NCI-H1930 (cell line): Measurements from ENCODE around the gene PIWIL1.

Experiments
- DNase-seq, 2 experiments: peaks; one replicate each; lab custom pipeline; 2025; lab: John Stamatoyannopoulos, UW

PIWIL1 gene

DNA sequence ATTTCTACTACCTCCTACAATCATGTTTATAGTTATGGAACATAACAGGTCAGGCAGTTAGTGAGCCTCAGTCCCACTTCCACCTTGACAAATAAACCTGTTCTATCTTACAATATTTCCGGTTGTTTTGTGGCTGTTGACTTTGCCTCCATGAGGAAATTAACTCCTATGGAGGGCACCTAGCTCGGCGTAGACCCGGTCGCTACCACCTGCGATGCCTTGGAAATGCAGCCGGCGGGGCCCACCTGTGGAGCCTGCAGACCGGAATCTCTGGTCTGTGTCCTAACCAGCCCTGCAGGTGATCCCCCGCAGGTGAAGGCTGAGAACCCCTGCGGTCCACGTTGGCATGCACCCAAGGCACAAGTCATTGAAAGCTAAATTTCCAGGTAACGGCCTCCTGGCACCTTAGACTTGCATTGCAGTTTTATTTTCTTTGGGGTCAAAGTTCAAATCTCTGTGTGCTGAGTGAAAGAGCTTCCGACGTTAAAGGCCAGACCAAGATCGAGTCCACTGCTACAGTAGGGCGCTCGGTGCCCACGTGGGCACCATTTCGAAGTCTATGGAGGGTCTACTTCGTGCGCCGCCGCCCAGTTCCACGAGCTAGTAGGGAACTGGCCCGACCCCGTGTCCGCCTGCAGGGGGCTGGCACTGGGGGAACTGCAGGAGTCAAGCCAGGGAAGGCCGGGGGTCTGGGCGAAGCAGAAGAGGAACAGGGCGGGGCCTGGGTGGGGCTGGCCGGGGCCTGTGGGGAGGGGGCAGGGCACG is 782 bp upstream of the PIWIL1 start:
- no peak for DNase-seq

DNA sequence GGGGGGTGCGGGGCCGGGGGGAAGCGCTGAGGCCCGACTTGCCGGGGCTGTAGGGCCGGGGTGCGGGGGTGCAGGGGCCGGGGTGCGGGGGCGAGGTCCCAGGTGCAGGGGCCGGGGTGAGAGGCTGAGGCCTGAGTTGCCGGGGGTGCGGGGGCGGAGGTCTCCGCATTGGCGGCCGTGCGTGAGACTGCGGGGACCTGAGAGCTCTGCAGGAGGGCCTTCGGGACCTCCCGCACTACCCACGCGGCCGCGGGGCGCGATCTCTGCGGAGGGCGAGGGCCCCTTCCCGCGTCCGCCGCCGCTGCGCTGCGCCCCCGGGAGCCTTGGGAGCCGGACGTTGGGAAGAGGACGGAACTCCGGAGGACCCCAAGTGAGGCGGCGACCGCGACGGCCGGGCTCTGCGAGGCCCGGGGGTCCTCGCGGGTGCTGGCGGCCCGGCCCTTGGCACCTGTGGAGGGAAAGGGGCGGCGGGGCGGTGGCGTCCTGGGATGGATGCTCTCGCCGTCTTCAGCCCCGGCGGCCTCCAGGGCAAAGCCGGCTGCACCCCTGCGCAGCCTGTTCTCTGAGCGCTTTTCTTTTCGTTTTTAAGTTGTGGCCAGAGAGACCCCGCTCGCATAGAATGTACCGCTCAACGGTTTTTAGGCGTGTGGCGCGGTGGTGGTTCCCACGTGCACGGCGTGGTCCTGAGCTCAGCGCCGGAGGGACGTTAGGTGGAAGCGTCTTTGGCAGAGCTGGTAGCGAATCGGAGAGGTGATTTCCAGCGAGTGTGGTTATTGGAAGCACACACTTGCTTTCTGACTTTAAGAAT is 1.3 kb downstream of the PIWIL1 start:
- DNase-seq, result no peak

DNA sequence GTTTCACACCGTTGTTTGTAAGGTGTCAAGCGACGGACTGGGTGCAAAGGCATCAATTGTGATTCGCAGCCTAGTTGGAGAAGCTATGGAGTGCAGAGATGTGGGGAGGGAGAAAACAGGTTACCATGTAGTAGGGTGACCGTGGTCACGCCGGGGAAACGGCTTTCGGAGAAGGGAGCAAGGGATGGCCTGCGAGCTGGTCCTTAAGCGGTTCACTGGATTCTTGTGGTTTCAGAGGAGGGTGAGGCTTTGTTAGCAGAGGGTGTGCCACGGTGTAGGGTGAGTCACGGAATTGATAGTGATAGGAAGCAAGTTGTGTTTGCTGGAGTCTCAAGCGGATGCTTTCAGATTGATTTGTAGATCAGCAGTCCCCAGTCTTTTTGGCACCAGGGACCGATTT is 2.3 kb downstream of the PIWIL1 start:
- no peak for DNase-seq

DNA sequence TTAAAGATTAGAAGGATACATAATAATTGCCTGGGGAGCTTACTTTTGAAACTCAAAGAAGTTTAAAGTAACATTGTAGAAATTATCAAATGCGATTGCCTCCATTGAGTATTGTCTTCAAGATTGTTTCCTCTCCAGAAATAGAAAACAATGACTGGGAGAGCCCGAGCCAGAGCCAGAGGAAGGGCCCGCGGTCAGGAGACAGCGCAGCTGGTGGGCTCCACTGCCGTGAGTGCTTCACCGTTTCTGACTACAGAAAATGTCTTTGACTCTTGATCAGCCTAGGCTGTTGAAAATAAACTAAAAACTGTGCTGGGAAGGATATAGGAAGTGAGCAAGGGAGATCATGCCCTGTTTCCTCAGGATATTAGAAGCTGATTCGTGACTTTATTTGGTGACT is 4.8 kb downstream of the PIWIL1 start:
- no peak for DNase-seq

DNA sequence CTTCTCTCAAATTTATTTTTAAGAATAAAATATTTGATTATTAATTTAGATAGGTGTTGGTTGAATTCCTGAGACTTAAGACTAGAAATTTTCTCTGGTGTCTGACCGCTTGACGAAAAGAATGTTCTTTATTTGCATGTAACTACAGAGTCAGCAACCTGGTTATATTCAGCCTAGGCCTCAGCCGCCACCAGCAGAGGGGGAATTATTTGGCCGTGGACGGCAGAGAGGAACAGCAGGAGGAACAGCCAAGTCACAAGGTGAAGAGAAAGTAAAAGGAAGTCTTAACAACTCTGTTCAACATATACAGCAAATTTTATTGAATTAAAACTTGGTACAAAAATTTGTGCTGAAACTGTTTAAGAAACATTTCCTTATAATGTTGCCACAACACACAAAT is 5.2 kb downstream of the PIWIL1 start:
- DNase-seq, result no peak

DNA sequence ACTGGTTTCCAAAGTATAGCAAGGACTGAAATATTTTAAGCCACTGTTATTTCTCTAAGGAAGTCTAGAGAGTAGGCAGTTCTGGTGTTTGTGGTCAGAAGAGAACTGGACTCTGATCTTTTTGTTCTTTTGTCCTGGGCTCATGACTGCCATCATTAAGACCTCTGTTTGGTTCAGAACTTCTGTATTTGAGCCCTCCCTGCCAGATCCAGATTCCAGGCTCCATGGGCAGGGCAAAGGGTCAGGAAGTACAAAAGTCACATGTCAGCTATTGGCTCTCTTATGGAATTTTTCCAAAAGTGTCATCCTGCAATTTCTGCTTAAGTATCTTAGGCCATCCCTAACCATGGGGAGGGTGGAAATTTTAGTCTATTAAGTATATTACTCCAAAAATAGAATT is 6.8 kb downstream of the PIWIL1 start:
- no peak for DNase-seq

DNA sequence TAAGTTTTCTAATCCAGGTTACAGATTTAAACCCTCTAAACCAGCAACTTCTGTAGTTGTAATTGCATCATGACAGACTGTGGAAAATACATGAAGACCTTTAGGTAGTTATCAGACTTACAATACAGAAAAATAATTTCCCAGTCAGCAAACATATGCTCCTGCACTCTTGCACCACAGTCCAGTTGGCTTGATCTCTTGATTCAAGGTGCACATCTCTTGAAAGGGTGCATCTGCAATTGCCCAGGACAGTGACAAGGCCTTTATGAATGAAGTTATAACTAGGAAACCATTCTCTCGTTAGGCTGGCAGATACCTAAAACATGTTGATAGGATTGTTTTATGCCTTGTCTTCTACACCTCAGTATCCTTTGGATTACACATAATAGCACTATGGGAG is 7.6 kb downstream of the PIWIL1 start:
- no peak for DNase-seq

DNA sequence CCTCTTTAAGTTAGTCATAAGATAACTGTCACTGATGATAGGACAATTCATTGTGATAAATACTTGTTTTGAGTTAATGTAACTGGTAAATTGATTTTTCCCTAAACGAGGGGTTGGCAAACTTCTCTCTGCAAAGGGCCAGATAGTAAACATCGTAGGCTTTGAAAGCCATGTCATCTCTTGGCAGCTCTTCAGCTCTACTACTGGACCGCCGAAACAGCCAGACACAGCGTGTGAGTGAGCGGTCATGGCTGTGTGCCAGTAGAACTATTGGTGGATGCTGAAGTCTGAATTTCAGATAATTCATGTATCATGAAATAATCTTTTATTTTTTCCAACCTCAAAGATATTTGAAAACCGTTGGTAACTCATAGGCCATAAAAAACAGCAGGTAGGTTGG is 9.9 kb downstream of the PIWIL1 start:
- DNase-seq, result no peak

DNA sequence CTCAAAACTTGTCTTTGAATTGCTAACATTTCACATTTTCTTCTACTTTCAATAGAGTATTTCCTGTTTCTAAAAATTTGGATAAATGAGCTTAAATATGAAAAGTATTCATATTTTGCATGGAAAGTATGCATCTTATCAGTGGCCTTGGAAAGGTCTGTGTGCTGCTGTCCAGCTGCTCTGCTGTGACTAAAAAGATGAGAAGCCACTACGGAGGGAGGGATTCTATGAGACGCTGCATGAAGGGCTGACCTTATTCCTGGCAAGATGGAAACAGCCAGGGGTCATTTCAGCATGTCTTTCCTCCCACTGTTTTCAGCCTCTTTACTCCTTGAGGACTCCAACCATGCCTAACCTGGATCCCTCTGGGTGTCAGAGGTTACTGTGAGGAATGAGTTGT is 13.0 kb downstream of the PIWIL1 start:
- no peak for DNase-seq

DNA sequence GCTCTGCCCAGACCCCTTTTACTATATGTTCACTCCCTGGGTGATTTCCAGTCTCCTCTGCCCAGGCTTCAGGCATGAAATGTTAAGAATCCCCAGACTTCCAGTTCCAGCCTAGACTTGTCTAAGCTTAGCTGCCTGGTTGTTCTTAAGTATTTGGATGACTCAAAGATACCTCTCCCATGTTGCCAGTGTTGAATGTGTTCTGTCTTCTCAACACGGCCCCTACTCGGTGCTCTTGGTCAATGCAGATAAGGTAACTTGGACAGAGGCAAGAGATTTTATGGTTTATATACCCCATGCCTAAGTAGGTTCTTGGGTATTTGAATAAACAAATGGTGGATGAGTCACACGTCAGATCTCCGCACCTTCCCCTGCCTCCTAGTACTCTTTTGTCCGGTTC is 13.6 kb downstream of the PIWIL1 start:
- no peak for DNase-seq

DNA sequence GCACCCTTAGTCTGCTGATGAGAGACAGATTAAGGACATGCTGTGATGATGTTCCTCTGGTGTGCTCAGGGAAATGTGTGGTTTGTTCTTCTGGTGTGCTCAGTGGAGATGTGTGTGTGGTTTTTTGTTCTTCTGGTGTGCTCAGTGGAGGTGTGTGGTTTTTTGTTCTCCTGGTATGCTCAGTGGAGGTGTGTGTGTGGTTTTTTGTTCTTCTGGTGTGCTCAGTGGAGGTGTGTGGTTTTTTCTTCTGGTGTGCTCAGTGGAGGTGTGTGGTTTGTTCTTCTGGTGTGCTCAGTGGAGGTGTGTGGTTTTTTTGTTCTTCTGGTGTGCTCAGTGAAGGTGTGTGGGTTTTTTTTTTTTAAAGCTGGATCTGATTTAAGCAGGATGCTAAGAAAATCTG is 15.4 kb downstream of the PIWIL1 start:
- DNase-seq, result no peak

DNA sequence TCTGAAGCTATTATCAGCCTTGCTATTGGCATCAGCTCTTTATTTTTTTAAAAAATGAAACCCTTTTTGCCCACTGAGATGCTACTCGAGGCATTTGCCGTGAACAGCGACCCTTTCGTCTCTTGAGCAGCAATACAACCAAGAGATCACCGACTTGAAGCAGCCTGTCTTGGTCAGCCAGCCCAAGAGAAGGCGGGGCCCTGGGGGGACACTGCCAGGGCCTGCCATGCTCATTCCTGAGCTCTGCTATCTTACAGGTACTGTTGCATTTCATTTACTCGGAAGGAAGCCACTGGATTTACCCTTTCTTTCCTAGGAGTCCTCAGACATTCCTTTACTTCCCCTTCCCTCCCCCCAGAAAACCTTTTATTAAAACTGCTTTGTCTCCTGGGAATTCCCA is 16.7 kb downstream of the PIWIL1 start:
- no peak for DNase-seq

DNA sequence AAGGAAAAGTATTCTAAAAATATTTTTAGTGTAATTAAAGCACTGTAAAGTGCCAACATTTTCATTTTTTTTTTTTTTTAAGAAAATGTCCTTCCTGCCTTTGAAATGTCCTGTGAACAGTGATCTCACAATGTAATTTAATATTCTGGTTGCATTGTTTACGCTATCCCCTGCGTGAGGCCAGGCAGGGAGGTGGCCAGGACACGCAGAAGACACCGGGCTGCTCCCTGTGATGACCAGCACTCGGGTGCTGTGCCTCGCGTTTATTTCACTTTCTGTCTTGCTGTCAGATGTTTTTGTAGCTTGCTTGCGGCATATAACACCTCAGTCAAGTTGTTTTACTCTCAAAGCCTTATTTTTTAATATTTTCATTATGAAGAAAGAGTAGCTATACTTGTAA is 18.5 kb downstream of the PIWIL1 start:
- no peak for DNase-seq

DNA sequence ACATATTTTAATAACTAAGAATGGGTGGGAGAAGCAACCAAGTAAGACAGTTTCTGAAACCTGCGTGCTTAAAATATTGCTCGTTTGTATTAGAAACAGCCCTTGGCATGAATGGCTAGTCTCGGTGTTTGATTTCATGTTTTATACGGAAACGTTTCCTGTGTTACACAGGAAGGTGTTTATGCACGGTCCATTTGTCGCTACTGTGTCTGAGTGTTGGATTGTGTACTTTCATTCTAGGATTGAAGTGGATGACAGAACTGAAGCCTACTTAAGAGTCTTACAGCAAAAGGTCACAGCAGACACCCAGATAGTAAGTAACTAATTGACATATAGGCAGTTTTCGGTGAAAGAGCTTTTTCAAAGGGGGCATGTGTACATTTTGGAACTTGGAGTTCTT is 19.6 kb downstream of the PIWIL1 start:
- DNase-seq, result no peak

DNA sequence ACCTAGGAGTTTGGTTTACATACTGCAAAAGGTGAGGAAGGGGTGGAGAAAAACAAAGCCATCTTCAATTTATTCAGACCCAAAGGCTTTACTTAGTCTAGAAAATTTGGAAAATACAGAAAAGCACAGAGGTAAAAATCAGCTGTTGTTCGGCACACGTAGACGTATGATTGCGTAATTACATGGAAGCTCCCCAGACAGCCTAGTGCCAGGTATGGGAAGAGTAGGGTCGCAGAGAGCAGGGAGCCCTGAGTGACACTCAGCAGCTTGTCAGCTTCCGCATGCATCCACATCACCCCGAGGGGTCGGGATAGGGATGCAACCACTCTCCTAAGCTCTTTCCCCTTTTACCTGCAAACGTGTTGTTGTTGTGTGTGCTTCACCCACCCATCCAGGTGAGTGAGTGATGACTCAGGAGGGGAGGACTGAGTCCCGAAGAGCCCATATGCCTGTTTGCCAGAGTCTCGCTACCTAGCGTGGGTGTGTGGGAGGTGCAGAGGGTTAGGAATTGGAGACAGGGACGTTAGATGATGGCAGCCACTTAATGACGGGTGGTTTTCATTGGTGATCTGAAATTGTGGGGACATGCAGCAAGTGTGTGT is 20.1 kb downstream of the PIWIL1 start:
- DNase-seq, result no peak

DNA sequence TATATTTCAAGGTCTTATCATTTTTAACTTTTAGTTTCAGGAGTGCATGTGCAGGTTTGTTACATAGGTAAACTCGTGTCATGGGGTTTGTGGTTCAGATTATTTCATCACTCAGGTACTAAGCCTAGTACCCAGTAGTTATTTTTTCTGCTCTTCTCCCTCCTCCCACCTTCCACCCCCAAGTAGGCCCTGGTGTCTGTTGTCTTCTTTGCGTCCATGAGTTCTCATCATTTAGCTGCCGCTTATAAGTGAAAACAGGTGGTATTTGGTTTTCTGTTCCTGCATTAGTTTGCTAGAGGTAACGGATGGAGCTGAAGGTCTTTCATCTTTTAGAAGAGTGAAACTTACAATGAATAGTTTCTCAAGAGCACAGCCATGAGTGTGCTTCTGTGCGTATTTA is 24.4 kb downstream of the PIWIL1 start:
- no peak for DNase-seq

DNA sequence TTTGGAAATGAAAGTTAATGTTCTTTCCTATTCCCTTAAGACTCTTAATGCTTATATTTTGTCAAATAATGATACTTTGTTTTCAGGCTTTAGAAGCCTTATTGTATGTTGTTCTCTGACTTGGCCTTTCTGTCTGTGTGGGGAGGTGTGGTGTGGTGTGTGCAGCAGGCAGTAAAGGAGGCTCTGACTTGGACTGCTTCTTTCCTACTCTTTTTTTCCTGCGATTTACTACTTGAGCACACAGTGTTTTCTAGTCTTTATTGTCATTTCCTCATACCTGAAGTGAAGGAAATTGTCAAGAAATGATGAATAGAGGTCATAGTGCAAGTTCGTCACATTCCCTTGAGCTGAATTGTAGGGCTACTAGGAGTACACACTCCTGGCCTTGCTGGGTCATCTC is 26.9 kb downstream of the PIWIL1 start:
- no peak for DNase-seq

DNA sequence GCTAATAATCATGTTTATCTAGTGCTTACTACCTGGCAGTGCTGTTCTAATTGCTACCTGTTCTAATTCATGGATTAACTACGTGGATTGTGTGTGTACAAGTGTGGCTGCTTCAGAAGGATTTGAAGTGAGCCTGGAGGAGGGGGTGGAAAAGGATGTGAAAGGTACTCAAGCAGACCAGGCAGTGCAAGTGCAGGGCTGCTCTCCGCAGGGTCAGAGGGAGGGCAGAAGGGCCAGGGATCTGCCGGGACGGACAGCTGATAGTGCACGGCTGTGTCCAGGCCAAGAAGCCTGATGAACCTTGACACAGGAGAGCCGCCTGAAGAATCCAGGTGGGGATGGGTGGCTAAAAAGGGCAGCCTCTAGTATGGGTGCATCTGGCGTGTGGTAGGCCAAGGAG is 28.5 kb downstream of the PIWIL1 start:
- DNase-seq, result no peak

DNA sequence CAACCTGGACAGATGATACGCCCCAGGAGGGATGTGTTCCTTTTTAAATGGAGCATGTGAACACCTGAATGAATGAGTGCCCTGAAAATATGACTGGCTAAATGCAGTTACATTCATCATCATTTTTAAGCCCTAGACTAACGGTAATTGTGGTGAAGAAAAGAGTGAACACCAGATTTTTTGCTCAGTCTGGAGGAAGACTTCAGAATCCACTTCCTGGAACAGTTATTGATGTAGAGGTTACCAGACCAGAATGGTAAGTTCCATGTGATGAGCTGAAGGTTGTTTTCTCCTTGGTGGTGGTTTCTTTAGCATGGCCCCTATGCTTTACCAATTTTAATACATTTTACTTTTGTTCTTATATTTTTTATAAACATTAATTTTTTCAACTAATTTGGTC is 29.3 kb downstream of the PIWIL1 start:
- DNase-seq, result no peak

DNA sequence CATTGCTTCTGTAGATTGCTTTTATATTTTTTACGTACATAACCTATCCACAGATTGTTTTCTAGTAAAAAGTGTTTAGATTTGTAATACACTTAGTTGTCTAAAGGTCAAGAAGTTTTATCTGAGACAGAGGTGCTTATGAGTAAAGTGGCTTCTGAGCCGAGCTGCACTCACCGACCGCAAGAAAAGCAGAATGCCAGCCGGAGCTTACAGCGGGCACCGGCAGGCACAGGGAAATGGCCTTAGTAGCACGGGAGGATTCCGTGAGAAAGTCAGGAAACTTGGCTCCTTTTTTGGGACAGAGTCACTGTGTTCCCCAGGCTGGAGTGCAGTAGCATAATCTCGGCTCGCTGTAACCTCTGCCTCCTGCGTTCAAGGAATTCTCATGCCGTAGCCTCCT is 29.8 kb downstream of the PIWIL1 start:
- no peak for DNase-seq

DNA sequence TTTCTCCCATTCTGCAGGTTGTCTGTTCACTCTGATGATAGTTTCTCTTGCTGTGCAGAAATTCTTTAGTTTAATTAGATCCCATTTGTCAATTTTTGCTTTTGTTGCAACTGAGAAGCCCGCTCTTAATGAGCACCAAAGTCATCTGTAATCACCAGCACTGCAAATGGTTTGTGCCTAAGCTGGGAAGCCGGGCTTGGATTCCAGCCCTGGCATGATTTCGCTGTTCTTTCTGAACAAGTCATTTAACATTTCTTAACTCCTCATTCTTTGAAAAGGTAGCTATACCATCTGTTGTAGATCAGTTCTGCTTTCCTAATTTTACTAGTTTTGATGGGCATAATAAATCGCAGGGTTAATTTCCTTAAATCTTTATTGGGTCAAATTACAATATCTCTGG is 32.1 kb downstream of the PIWIL1 start:
- no peak for DNase-seq

DNA sequence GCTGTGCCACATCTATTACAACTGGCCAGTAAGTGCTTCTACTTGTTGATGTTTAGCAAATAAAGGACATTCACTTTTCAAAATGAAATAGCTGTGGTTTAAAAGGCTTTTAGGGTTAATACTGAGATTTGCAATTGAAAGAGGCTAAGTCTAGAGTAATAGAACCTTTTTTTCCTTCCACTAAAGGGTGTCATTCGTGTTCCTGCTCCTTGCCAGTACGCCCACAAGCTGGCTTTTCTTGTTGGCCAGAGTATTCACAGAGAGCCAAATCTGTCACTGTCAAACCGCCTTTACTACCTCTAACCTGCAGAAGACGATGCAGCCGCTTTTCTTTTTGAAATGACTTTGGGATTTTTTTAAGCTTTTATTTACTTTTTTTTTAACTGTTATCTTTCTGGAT is 33.6 kb downstream of the PIWIL1 start:
- DNase-seq, result no peak

DNA sequence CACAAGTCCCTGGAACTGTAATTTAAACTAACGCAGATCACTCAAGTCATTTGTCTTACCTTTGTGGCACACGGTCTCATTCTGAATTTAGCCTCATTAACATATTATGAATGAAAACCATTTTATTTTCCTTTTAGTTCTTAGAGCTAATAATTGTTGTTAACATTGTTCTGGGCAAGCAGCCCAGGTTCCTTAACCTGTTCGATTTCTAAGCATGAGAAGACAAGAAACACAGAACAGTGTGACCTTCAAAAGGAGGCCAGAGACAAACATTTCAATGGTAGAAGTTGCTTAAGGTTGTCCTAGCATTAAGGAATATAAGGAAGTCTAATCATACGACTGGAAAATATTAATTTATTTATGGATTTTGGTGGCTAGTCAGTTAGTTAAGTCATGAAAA is 35.2 kb downstream of the PIWIL1 start:
- DNase-seq, result no peak
